Measurements from ENCODE around the gene SLC35E3.
"Not testable (repeated sequence)": the region's sequence is repeated elsewhere in the genome, so short reads cannot be mapped to it uniquely, and the experiment has no call there.

Gene SLC35E3

GRCh38 chr12:68798882-68799234 is 52.9 kb downstream of the SLC35E3 start:
- no peak for DNase-seq

GRCh38 chr12:68800294-68800693 is 54.3 kb downstream of the SLC35E3 start:
- DNase-seq: no peak

DNA sequence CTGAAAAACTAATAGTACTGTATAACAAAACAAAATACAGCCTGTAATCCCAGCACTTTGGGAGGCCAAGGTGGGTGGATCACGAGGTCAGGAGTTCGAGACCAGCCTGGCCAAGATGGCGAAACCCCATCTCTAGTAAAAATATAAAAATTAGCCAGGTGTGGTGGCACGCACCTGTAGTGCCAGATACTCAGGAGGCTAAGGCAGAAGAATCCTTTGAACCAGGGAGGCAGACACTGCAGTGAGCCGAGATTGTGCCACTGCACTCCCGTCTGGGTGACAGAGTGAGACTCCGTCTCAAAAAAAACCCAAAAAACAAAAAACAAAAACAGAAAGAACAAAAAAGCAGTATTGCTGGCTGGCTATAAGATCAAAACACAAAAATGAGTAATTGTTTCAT is 55.1 kb downstream of the SLC35E3 start:
- DNase-seq: not testable (repeated sequence)

DNA sequence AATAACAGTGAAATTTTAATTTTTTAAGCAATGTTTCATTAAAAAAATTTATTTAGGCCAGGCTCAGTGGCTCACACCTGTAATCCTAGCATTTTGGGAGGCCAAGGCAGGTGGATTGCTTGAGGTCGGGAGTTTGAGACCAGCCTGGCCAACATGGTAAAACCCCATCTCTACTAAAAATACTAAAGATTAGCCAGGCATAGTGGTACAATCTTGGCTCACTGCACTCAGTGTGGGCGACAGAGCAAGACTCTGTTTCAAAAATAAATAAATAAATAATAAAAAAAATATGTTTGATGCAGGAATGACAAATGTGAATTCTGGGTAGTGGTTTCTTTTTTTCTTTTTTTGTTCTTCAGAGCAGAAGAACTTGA is 56.4 kb downstream of the SLC35E3 start:
- not testable (repeated sequence) for DNase-seq

GRCh38 chr12:68802911-68803651 is 57.1 kb downstream of the SLC35E3 start:
- not testable (repeated sequence) for DNase-seq

GRCh38 chr12:68803948-68804656 is 58.1 kb downstream of the SLC35E3 start:
- DNase-seq: no peak

- DNase-seq: no peak
Measured at GRCh38 chr12:68804657-68805591, 58.9 kb downstream of the SLC35E3 start.

DNA sequence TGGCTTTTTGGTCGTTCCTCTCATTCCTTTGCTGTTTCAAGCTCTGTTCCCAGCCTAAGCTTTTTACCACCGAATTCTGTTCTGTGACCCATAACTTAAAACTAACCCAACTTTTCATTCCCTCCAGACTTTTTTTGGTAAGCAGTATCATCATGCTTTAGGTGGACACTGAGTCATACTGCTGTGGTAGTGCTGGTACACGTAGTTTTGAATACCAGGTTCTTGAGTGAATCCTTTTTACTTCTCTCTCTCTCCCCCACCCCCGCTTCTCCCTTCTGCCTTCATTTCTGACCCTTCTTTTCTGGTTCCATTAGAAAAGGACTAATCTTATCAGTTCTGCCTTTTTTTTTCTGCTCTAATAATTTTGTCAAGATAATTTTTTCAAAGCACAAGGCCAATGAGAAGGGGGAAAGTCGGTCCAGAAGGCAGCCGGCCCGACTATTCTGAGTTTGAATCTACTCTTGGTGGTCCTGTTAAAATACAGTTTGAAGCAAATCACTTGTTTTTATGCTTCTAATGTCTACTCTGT is 59.7 kb downstream of the SLC35E3 start:
- no peak for DNase-seq

GRCh38 chr12:68806488-68807237 is 60.7 kb downstream of the SLC35E3 start:
- peak; percentile 23 for DNase-seq

GRCh38 chr12:68807274-68807575 is 61.2 kb downstream of the SLC35E3 start:
- DNase-seq: not testable (repeated sequence)

DNA sequence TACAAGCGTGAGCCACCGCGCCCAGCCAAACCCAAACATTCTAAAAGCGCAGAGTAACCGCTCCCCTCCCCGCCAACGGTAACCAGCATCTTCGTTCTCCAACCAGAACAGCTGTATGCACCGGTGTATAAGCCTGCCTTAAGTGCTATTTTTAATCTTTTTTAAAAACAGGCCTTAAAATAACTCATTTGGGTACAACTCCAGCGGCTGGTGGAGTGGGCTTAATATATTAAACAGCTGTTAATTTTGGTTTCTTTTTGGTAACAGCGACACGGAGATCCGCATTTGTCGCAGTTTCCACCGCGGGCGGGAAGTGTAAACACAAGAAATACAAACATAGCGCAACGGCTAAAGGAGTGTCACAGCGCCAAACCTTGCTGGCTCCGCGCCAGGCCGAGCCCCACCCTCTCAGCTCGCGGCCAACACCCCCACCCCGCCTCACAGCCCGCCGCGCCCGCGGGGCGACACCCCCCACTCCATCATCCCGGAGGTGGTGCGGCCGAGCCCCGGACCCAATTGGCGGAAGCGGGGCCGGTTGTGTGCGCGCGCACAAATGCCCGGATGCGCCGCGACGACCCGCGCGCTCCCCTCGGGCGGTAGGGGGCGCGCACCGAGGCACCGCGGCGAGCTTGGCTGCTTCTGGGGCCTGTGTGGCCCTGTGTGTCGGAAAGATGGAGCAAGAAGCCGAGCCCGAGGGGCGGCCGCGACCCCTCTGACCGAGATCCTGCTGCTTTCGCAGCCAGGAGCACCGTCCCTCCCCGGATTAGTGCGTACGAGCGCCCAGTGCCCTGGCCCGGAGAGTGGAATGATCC is 61.8 kb downstream of the SLC35E3 start, which contains the start of gene MDM2:
Gene MDM2 (plus strand): TSS at position 602 of the 812 bp plus-strand sequence. CDS start 301 bp downstream, outside the sequence.
- peak; percentile 99 for DNase-seq

DNA sequence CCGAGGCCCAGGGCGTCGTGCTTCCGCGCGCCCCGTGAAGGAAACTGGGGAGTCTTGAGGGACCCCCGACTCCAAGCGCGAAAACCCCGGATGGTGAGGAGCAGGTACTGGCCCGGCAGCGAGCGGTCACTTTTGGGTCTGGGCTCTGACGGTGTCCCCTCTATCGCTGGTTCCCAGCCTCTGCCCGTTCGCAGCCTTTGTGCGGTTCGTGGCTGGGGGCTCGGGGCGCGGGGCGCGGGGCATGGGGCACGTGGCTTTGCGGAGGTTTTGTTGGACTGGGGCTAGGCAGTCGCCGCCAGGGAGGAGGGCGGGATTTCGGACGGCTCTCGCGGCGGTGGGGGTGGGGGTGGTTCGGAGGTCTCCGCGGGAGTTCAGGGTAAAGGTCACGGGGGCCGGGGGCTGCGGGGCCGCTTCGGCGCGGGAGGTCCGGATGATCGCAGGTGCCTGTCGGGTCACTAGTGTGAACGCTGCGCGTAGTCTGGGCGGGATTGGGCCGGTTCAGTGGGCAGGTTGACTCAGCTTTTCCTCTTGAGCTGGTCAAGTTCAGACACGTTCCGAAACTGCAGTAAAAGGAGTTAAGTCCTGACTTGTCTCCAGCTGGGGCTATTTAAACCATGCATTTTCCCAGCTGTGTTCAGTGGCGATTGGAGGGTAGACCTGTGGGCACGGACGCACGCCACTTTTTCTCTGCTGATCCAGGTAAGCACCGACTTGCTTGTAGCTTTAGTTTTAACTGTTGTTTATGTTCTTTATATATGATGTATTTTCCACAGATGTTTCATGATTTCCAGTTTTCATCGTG is 62.6 kb downstream of the SLC35E3 start:
- peak; percentile 47 for DNase-seq

DNA sequence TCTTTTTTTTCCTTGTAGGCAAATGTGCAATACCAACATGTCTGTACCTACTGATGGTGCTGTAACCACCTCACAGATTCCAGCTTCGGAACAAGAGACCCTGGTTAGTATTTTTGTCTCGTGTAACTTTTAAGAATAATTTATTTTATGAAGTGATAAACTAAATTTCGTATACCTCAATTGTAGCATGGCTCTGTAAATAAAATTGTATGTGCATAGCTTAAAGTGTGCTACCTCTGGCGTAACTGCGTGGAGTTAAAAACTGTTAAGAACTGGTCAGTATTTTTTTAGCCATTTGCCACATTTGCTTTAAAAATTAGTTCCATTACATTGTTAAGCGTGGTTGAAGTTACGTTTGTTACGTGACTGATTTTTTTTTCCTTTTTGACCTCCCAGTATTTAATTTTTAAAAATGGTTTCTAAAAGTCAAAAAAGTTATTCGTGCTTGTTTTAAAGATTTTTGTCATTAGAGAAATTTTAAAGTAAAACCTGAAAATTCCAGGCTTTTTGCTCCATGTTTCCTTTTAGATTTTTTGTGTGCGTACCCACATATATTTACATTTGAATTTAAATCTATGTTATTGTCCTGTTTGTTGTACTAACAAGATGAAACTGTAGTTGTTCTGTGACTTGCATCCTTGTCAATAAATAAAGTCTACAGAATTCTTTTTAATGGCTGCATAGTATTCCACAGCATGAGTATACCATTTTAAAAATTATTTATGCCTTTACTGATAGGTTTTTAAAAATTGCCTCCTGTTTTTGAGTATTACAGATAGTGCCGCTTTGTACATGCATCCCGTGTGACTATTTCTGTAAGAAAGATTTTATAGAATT is 63.4 kb downstream of the SLC35E3 start:
- DNase-seq: no peak

- DNase-seq: not testable (repeated sequence)
Measured at GRCh38 chr12:68810027-68810389, 64.0 kb downstream of the SLC35E3 start.

- not testable (repeated sequence) for DNase-seq
Measured at GRCh38 chr12:68811573-68811972, 65.6 kb downstream of the SLC35E3 start.

DNA sequence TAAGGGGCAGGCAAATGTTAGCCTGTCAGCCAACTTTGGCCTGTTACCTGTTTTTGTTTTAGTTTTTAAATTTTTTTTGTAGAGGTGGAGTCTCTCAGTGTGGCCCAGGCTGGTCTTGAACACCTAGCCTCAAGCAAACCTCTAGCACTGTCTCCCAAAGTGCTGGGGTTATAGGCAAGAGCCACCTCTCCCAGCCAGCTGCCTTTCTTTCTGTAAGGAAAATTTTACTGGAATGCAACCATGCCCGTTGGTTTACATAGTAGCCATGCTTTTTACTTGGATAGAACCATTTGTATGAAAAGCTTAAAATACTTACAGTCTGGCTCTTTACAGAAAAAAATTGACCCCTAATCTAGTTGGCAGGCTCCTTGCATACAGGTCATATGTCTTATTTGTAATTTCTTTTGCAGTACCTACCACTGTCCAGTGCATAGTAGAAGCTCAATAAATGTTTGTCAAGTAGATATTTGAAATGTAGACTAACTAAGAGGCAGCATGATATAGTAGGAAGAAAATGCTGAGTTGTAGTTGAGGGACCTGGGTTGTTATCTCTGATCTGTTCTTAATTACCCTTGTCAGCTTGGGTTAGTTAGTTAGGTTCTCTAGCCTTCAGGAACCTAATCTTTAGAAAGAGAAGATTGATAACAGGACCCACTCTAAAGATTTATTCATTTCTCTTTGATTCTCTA is 66.7 kb downstream of the SLC35E3 start:
- no peak for DNase-seq

- DNase-seq: no peak
Measured at GRCh38 chr12:68813242-68813593, 67.2 kb downstream of the SLC35E3 start.

DNA sequence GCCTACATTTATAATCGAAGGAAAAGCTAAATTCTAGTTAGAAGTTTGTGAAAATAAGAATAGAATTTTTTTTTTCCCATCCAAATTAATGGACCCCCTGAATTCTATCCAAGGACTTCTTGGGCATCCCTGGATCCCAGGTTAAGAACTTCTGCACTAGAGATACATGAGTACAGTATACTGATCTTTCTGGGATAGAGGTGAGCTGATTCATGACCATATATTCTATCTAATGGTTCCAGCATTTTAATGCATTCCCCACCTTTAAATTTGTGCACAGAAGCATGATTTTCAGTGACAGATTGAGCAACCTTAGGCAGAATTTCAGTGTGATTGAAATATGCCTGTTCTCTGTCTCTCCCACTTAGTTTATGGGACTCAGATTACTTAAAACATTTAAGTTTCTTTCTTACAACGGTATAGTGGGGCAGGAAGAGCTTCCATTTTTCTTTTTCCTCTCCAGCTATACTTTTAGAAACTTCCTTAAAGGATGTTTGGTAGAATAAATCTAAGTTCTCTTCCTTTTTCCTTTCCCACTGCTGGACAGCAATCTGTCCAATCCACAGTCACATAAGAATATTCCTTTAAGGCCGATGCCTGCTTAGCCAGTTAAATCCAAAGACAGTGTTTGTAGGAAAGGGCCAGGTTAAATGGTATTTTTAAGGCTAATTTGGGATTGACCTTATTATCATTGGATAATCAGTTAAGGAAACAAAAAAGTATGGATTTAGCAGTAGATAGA is 68.7 kb downstream of the SLC35E3 start:
- DNase-seq: no peak
